Osteoblast (primary cell): ENCODE data around the gene FMO1. TPM values are rescaled to one million over a fixed set of nuclear protein-coding genes. Genes with fewer than 3 reads are reported as not detected.
"Not testable (repeated sequence)": the region's sequence is repeated elsewhere in the genome, so short reads cannot be mapped to it uniquely, and the experiment has no call there.

Experiments used
- DNase-seq: peaks from one replicate; pipeline ENCODE4 v3.0.0; 2011; ENCODE audit warnings: low spot score, mixed read lengths; ENCODE audit not compliant: insufficient read length; ENCODE audit errors: missing footprints
- H2AFZ ChIP-seq: 2 replicates; pipeline ENCODE4 v1.6.0; 2011; ENCODE audit warnings: mild to moderate bottlenecking, low read length
- H3K27ac ChIP-seq: 2 replicates; pipeline ENCODE4 v1.5.1; 2011; ENCODE audit warnings: mild to moderate bottlenecking, low read depth, low read length, moderate library complexity
- H3K27me3 ChIP-seq: 2 replicates; pipeline ENCODE4 v1.6.0; 2012; ENCODE audit warnings: mild to moderate bottlenecking, control low read depth, inconsistent platforms, low read length, moderate library complexity; ENCODE audit not compliant: insufficient read depth
- H3K36me3 ChIP-seq: 2 replicates; pipeline ENCODE4 v1.5.1; 2011; ENCODE audit warnings: mild to moderate bottlenecking, low read length, control low read depth, moderate library complexity; ENCODE audit not compliant: insufficient read depth
- H3K4me1 ChIP-seq: 2 replicates; pipeline ENCODE4 v1.5.1; 2011; ENCODE audit warnings: mild to moderate bottlenecking, low read length, control low read depth, moderate library complexity; ENCODE audit not compliant: insufficient read depth
- H3K4me2 ChIP-seq: 2 replicates; pipeline ENCODE4 v1.6.0; 2011; ENCODE audit warnings: mild to moderate bottlenecking, low read length; ENCODE audit not compliant: insufficient read depth
- H3K4me3 ChIP-seq: fragments of 200-600 bp; sonication (generic); 3 replicates; pipeline ENCODE4 v1.5.1; 2012; ENCODE audit warnings: mild to moderate bottlenecking, low read length, inconsistent platforms; ENCODE audit not compliant: insufficient read depth
- H3K79me2 ChIP-seq: 2 replicates; pipeline ENCODE4 v1.6.0; 2012; ENCODE audit warnings: mild to moderate bottlenecking, low read length, control low read depth, inconsistent platforms; ENCODE audit not compliant: insufficient read depth
- H3K9me3 ChIP-seq: 2 replicates; pipeline ENCODE4 v1.5.1; 2011; ENCODE audit warnings: low read depth, low read length, control low read depth
- H4K20me1 ChIP-seq: 2 replicates; pipeline ENCODE4 v1.6.0; 2012; ENCODE audit warnings: mild to moderate bottlenecking, low read length, control low read depth; ENCODE audit not compliant: insufficient read depth
- total RNA-seq: library from RNA; depleted of rRNA; stranded (reverse); fragments of >200 nt; gene quantifications from 2 replicates; pipeline ENCODE4 v1.2.3, GENCODE V29; 2012
- TF ChIP-seq, protein P1 (sequence below): IDR thresholded peaks from 2 replicates; pipeline ENCODE4 v1.5.1; 2011; ENCODE audit warnings: mild to moderate bottlenecking, low read depth, low read length, moderate library complexity; ENCODE audit errors: extremely low read depth

The FMO1 gene
- total RNA-seq, 1 donor, result not detected

DNA sequence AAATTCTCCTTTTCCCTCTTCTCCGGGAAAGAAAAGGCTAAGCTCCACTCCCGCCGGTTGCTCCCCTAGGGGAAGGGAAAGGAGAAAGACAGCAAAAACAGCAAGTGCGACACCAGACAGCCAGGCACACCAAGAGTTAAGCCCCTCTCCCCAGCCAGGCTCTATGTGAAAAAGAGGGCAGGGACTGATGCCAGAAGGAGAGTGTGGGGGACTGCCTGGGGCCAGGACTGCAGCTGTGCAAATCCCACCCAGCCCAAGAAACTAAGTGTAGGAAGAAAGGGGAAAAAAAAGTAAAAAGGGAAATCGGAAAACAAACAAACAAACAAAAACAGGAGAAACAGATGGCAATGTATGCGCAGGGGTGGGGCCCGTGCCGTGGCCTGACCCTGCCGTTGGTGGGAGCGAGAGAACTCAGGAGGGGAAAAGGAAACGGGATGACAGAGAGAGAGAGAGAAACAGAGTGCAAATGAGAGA lies 27.7 kb upstream of the FMO1 start:
- TF ChIP-seq, protein P1, sequence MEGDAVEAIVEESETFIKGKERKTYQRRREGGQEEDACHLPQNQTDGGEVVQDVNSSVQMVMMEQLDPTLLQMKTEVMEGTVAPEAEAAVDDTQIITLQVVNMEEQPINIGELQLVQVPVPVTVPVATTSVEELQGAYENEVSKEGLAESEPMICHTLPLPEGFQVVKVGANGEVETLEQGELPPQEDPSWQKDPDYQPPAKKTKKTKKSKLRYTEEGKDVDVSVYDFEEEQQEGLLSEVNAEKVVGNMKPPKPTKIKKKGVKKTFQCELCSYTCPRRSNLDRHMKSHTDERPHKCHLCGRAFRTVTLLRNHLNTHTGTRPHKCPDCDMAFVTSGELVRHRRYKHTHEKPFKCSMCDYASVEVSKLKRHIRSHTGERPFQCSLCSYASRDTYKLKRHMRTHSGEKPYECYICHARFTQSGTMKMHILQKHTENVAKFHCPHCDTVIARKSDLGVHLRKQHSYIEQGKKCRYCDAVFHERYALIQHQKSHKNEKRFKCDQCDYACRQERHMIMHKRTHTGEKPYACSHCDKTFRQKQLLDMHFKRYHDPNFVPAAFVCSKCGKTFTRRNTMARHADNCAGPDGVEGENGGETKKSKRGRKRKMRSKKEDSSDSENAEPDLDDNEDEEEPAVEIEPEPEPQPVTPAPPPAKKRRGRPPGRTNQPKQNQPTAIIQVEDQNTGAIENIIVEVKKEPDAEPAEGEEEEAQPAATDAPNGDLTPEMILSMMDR, result no peak
- H3K4me1 ChIP-seq, result peaks cover 35% of the 10 kb centered on the region
- DNase-seq, result no peak
- H3K36me3 ChIP-seq, result no peaks in the 10 kb centered on the region
- H3K4me3 ChIP-seq, result peak overlapping the region; percentile 58
- no peaks in the 10 kb centered on the region for H3K9me3 ChIP-seq
- no peaks in the 10 kb centered on the region for H3K27me3 ChIP-seq
- H2AFZ ChIP-seq, result peak overlapping the region; percentile 88
- H3K27ac ChIP-seq, result peak overlapping the region; percentile 90
- peak overlapping the region; percentile 86 for H3K4me2 ChIP-seq
- no peaks in the 10 kb centered on the region for H4K20me1 ChIP-seq
- H3K79me2 ChIP-seq, result no peaks in the 10 kb centered on the region

DNA sequence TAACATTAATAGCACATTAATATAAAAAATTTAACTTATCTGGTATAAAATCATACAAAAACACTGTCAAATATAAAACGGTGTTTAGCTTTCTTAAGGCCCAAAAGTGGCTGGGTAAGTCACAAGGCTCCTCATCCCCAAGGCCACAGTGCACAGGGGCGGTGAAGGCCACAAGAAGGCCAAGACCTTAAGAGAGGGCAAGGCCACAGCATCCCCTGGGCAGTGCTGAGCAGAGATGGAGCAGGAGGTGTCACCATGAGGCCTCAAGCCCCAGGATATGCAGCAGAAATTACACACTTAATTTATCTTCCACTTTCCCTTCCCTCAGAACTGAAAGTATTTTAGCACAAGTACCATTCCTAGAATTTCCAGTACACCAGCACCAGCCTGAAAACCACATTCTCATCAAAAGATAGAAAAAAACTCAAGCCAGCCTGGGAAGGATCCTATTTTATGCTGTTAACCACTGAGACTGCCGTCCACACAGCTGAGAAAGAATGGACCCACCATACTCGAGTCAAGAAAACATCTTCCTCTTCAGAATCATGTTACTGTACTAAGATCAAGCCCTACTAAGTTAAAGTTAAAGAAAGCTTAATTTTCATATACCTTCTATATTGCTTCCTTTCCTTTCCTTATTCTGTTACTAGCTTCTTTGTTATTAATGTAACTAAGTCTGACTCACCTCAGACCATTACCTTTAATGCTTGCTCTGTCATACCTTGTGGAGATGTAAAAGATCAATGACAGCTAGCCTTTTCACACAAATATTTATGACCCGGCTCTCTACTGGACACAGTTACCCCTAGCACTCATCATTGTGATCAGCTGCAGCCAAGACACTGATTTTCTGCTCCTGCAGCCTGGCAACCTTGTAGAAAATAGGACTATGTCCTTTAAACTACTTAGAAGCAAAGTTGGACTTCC lies 26.4 kb upstream of the FMO1 start:
- Histone ChIP-seq H3K36me3 (no peaks in the 10 kb centered on the region), H3K4me2 (peak overlapping the region; percentile 1), H3K27ac (peak overlapping the region; percentile 90)

DNA sequence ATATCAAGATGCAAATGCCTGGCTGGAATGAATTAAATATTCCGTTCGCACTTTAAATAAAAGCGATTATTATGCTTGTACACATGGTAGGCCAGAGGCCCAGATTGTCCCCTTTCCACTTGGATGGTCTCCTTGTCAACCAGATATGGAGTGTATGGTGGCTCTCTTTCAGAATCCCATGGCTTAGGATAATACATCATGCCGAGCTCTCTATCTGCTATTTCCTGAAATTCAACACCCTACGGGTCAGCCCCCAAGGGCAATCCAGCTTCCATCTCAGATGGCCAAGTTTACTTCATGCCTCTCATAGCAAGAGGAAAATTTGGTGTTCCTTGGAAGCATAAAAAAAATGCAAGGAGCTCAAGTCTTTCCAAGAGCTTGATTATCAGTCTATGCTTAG lies 25.4 kb upstream of the FMO1 start:
- Histone ChIP-seq H3K9me3 (no peaks in the 10 kb centered on the region), H3K27ac (no peak overlapping the region), H2AFZ (no peak overlapping the region), H4K20me1 (no peaks in the 10 kb centered on the region), H3K36me3 (no peaks in the 10 kb centered on the region), H3K4me2 (no peak overlapping the region), H3K4me3 (no peak overlapping the region), H3K27me3 (no peaks in the 10 kb centered on the region), H3K79me2 (no peaks in the 10 kb centered on the region), H3K4me1 (peaks cover 35% of the 10 kb centered on the region)
- TF ChIP-seq, protein P1, result no peak
- DNase-seq, result no peak

More for the DNA sequence above, 26.4 kb upstream of the FMO1 start:
- no peaks in the 10 kb centered on the region for H3K9me3 ChIP-seq
- H3K4me3 ChIP-seq, result no peak overlapping the region
- TF ChIP-seq, protein P1, result no peak
- H2AFZ ChIP-seq, result peak overlapping the region; percentile 65
- H3K4me1 ChIP-seq, result peaks cover 35% of the 10 kb centered on the region
- no peaks in the 10 kb centered on the region for H3K27me3 ChIP-seq
- no peaks in the 10 kb centered on the region for H4K20me1 ChIP-seq
- no peak for DNase-seq
- H3K79me2 ChIP-seq, result no peaks in the 10 kb centered on the region

DNA sequence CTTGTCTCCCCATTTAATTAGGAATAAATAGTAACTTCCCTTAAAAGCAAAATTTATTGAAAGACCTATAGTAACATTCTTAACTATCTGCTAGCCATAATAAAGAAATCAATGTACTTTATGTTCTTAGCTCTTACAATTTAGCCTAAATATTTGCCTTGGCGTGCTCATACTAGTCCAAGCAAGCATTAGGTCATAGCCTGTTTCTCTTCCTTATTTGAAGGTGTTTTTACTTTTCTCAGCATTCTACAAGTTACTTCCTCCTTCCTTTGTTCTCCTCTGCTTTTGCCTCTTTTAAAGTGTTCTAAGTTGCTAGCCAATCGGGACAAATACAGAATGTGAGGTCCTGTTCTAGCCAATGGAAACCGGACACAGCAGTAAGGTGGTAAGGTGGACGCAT lies 24.0 kb upstream of the FMO1 start:
- H3K4me2 ChIP-seq, H3K79me2 ChIP-seq, H3K27me3 ChIP-seq, H4K20me1 ChIP-seq, H3K27ac ChIP-seq, DNase-seq, H3K36me3 ChIP-seq, H3K9me3 ChIP-seq, H3K4me3 ChIP-seq: not testable (repeated sequence)
- H3K4me1 ChIP-seq, result peaks cover 26% of the 10 kb centered on the region
- peak overlapping the region; percentile 59 for H2AFZ ChIP-seq
